HepG2 (cell line): ENCODE results near the gene CD302. TPM values are rescaled to one million over a fixed set of nuclear protein-coding genes. Genes with fewer than 3 reads are reported as not detected.
A peak's percentile ranks its signal among the peaks of the same experiment; 100 is the strongest.
"Not testable (repeated sequence)": the region's sequence is repeated elsewhere in the genome, so short reads cannot be mapped to it uniquely, and the experiment has no call there.

Experiments used
- ATAC-seq: fragments of 200-7000 bp; cut with Tn5 transposase; 3 replicates; pipeline ENCODE4 v1.9.1; 2020; ENCODE audit warnings: mild to moderate bottlenecking, moderate library complexity
- BruUV-seq: library from RNA; stranded (reverse); fragments of 400-500 nt; replicated peaks from 2 replicates; lab custom pipeline; 2021; lab: Mats Ljungman, UMichigan
- CTCF ChIA-PET: fragments of 300-600 bp; formaldehyde crosslinking; extraction: SDS; loops from one replicate; lab custom pipeline; 2021; ENCODE audit warnings: low total read pairs, inconsistent platforms, low intra/inter-chr PET ratio; lab: Yijun Ruan, JAX
- POLR2A ChIA-PET: fragments of 350-600 bp; sonication (Branson Sonifier 250); formaldehyde crosslinking; loops from one replicate; lab custom pipeline; 2020; ENCODE audit warnings: antibody characterized with exemption, inconsistent platforms; lab: Yijun Ruan, JAX
- DNase-seq: peaks from one replicate; pipeline ENCODE4 v3.0.0-alpha.2; 2015; ENCODE audit warnings: low spot score
- FAIRE-seq: peaks from 3 replicates; lab custom pipeline; 2011; peaks lifted over from hg19 to GRCh38; lab: Jason Lieb, UNC
- H2AFZ ChIP-seq: one replicate; pipeline ENCODE4 v1.6.1; 2011; ENCODE audit warnings: low read length, inconsistent platforms
- H3K27ac ChIP-seq: fragments of 300-600 bp; 3 replicates; pipeline ENCODE4 v1.8.0; 2011; ENCODE audit warnings: mixed run types, mild to moderate bottlenecking, mixed read lengths, low read length, inconsistent platforms; ENCODE audit not compliant: insufficient read depth; ENCODE audit errors: extremely low read length
- H3K27me3 ChIP-seq, 2 experiments: fragments of 200-600 bp in 1 of 2; 2 replicates in 1 of 2; 3 replicates in 1 of 2; pipeline versions ENCODE4 v1.6.0 to v1.8.0; 2011; ENCODE audit warnings: low read length in 2 of 2, mild to moderate bottlenecking in 2 of 2, moderate library complexity in 2 of 2, inconsistent platforms in 1 of 2; ENCODE audit not compliant: insufficient read depth in 2 of 2, control insufficient read depth in 1 of 2
- H3K36me3 ChIP-seq, 2 experiments: fragments of 200-600 bp in 1 of 2; replicated peaks in 1 of 2; 2 replicates in 1 of 2; 3 replicates in 1 of 2; pipeline versions ENCODE4 v1.5.1 to v1.8.0; 2011; ENCODE audit warnings: low read length in 2 of 2, inconsistent platforms in 1 of 2; ENCODE audit not compliant: insufficient read depth in 2 of 2, control insufficient read depth in 1 of 2
- H3K4me1 ChIP-seq: 2 replicates; pipeline ENCODE4 v1.5.1; 2012; ENCODE audit warnings: low read length, inconsistent platforms; ENCODE audit not compliant: insufficient read depth
- H3K4me2 ChIP-seq: 2 replicates; pipeline ENCODE4 v1.6.0; 2011; ENCODE audit warnings: low read depth, low read length, inconsistent platforms
- H3K4me3 ChIP-seq, 3 experiments: fragments of 200-600 bp in 1 of 3; sonication (generic), shearing (Covaris generic) in 1 of 3; replicated peaks in 1 of 3; 2 replicates each; pipeline ENCODE4 v1.5.1; 2011 to 2016; ENCODE audit warnings: low read length in 3 of 3, inconsistent platforms in 2 of 3, low read depth in 2 of 3, mild to moderate bottlenecking in 2 of 3, control low read depth in 1 of 3, mixed read lengths in 1 of 3; ENCODE audit not compliant: insufficient read depth in 1 of 3
- H3K79me2 ChIP-seq: one replicate; pipeline ENCODE4 v1.6.1; 2011; ENCODE audit warnings: low read length, inconsistent platforms; ENCODE audit not compliant: insufficient read depth
- H3K9ac ChIP-seq: 2 replicates; pipeline ENCODE4 v1.6.0; 2011; ENCODE audit warnings: mild to moderate bottlenecking, low read depth, low read length, inconsistent platforms; ENCODE audit not compliant: insufficient read depth
- H3K9me3 ChIP-seq: 2 replicates; pipeline ENCODE4 v1.5.1; 2012; ENCODE audit warnings: mild to moderate bottlenecking, low read length
- H4K20me1 ChIP-seq: 2 replicates; pipeline ENCODE4 v1.6.0; 2011; ENCODE audit warnings: inconsistent platforms, mild to moderate bottlenecking, low read length, moderate library complexity; ENCODE audit not compliant: insufficient read depth
- ARID4A ChIP-seq: sonication (generic); formaldehyde crosslinking; IDR thresholded peaks from 2 replicates; pipeline ENCODE4 v1.5.0; 2020; ENCODE audit warnings: mild to moderate bottlenecking, missing genetic modification reagents, borderline replicate concordance
- CHCHD3 ChIP-seq: sonication (generic); formaldehyde crosslinking; IDR thresholded peaks from 2 replicates; pipeline ENCODE4 v1.8.0; 2022; ENCODE audit warnings: mild to moderate bottlenecking, missing genetic modification reagents, moderate library complexity
- HNF4G ChIP-seq, 2 experiments: sonication (generic) in 1 of 2; formaldehyde crosslinking in 1 of 2; IDR thresholded peaks; 2 replicates each; pipeline versions ENCODE4 v1.4.0 to v1.6.1; 2011 to 2020; ENCODE audit warnings: borderline replicate concordance in 2 of 2, low read depth in 2 of 2, mild to moderate bottlenecking in 2 of 2, low read length in 1 of 2, missing genetic modification reagents in 1 of 2, moderate library complexity in 1 of 2
- MLLT10 ChIP-seq: sonication (generic); formaldehyde crosslinking; IDR thresholded peaks from 2 replicates; pipeline ENCODE4 v1.4.0; 2020; ENCODE audit warnings: missing genetic modification reagents
- MZF1 ChIP-seq: sonication (generic); formaldehyde crosslinking; IDR thresholded peaks from 2 replicates; pipeline ENCODE4 v1.8.1; 2023; ENCODE audit warnings: mild to moderate bottlenecking, missing genetic modification reagents, borderline replicate concordance
- SNRNP70 ChIP-seq: fragments of 200-400 bp; formaldehyde crosslinking; IDR thresholded peaks from 2 replicates; pipeline ENCODE4 v1.6.1; 2017; ENCODE audit warnings: mild to moderate bottlenecking, low read depth, low read length, moderate library complexity
- WIZ ChIP-seq: sonication (generic); formaldehyde crosslinking; IDR thresholded peaks from 2 replicates; pipeline ENCODE4 v1.5.1; 2020; ENCODE audit warnings: mild to moderate bottlenecking, missing genetic modification reagents
- ZBTB26 ChIP-seq: IDR thresholded peaks from 2 replicates; pipeline ENCODE4 v1.6.1; 2016; ENCODE audit warnings: missing compliant biosample characterization, missing genetic modification reagents, borderline replicate concordance
- ZNF552 ChIP-seq: sonication (generic); formaldehyde crosslinking; IDR thresholded peaks from 2 replicates; pipeline ENCODE4 v1.9.0; 2022; ENCODE audit warnings: missing genetic modification reagents, mild to moderate bottlenecking, borderline replicate concordance
- ZNF574 ChIP-seq: sonication (generic); formaldehyde crosslinking; IDR thresholded peaks from 2 replicates; pipeline ENCODE4 v1.4.0; 2020; ENCODE audit warnings: missing genetic modification reagents
- whole genome bisulfite sequencing: methylation state at CpG from one replicate; pipeline ENCODE4 v1.1.6; 2017; ENCODE audit warnings: low lambda C conversion rate; 5-methylcytosine and 5-hydroxymethylcytosine counted together
- in situ Hi-C: cut with HindIII; loops from 2 replicates; pipeline ENCODE4 v1.10.0; 2017; ENCODE audit warnings: low pct_unique_long_range_greater_than_20kb; ENCODE audit not compliant: extremely low pct_ligation_motif_present
- intact Hi-C: fragments of 100-400 bp; cut with micrococcal nuclease; formaldehyde crosslinking; loops from one replicate; pipeline ENCODE4 v1.10.0; 2022; ENCODE audit not compliant: unreplicated experiment
- polyA plus RNA-seq, 8 experiments: library from polyadenylated mRNA; depleted of rRNA in 3 of 8; stranded (reverse) in 7 of 8; unstranded in 1 of 8; fragments of >200 nt; fragmentation: Illumina TruSeq in 4 of 8; extraction: Trizol in 4 of 8; gene quantifications; 2 replicates each; pipeline versions ENCODE4 v1.2.1 to v1.2.3, GENCODE V29; 2011 to 2016; ENCODE audit warnings: low read depth in 4 of 8, missing spikeins in 1 of 8, mixed read lengths in 1 of 8; ENCODE audit not compliant: insufficient read depth in 1 of 8
- total RNA-seq, 5 experiments: library from RNA; depleted of rRNA; stranded (reverse); fragments of >200 nt; fragmentation: Illumina TruSeq; extraction: Trizol; gene quantifications; 2 replicates each; pipeline ENCODE4 v1.2.3, GENCODE V29; 2016; ENCODE audit warnings: low read depth in 1 of 5
- TF ChIP-seq, protein P1 (sequence below): sonication (generic); formaldehyde crosslinking; IDR thresholded peaks from 2 replicates; pipeline ENCODE4 v1.9.0; 2022; ENCODE audit warnings: low read depth, missing genetic modification reagents

Gene CD302
- total and polyA plus RNA-seq, 2 of the 13 experiments (the other 11 are each of a cell fraction or from before 2014, with no cell fraction given) = 8.0 to 15.6 TPM

DNA sequence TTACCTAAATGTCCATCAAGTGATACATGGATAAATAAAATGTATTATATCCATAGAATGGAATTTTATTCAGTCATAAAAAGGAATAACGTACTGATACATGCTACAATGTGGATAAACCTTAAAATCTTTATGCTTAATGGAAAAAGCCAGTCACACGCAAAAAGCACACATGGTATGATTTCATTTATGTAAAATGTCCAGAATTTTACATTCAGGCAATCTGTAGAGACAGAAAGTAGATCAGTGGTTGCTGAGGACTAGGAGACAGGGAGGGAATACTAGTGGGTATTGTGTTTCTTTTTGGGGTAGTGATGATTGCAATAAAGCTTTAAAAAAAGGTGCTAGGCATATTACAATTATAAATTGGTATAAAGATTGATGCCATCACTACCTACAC lies 30.7 kb upstream of the CD302 start (continued):
- TF ChIP-seq, protein P1, sequence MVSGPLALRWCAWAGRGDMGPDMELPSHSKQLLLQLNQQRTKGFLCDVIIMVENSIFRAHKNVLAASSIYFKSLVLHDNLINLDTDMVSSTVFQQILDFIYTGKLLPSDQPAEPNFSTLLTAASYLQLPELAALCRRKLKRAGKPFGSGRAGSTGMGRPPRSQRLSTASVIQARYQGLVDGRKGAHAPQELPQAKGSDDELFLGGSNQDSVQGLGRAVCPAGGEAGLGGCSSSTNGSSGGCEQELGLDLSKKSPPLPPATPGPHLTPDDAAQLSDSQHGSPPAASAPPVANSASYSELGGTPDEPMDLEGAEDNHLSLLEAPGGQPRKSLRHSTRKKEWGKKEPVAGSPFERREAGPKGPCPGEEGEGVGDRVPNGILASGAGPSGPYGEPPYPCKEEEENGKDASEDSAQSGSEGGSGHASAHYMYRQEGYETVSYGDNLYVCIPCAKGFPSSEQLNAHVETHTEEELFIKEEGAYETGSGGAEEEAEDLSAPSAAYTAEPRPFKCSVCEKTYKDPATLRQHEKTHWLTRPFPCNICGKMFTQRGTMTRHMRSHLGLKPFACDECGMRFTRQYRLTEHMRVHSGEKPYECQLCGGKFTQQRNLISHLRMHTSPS (CRISPR knock-in tag) = no peak
- TF ChIP-seq CHCHD3 (CRISPR knock-in tag) (no peak), MZF1 (CRISPR knock-in tag) (no peak), SNRNP70 (no peak), MLLT10 (CRISPR knock-in tag) (no peak), WIZ (CRISPR knock-in tag) (no peak)

DNA sequence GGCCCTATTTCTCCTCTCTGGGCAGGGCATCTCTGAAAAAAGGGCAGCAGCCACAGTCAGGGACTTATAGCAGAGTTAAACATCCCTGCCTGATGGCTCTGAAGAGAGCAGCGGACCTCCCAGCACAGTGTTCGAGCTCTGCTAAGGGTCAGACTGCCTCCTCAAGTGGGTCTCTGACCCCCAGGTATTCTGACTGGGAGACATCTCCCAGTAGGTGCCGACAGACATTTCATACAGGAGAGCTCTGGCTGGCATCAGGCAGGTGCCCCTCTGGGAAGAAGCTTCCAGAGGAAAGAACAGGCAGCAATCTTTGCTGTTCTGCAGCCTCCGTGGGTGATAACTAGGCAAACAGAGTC lies 24.4 kb upstream of the CD302 start:
- H3K36me3 ChIP-seq; FAIRE-seq; BruUV-seq; CTCF ChIA-PET; DNase-seq; H4K20me1 ChIP-seq; H3K27ac ChIP-seq; H3K9me3 ChIP-seq; in situ Hi-C loops; H3K79me2 ChIP-seq; H3K27me3 ChIP-seq; H3K9ac ChIP-seq; TF ChIP-seq HNF4G (IDR thresholded peaks at IDR 0.05; ENCODE audit: borderline replicate concordance, low read depth, low read length): not testable (repeated sequence)
- peak; percentile 13; the same call in 2 of the 3 replicates for ATAC-seq
- H3K4me3 ChIP-seq = peak overlapping the region; percentile 54 to 66 (median 56); a peak in 5 of 6 replicates
- H3K4me1 ChIP-seq = peaks cover 14% of the 10 kb centered on the region
- 32% methylated on average over 4 of the region's 4 CpGs for WGBS
- POLR2A ChIA-PET = interaction anchor here (1.2 kb wide), 1 partner anchor 84 kb away, joined by 3 read pairs; no protein-coding TSS in a partner anchor
- intact Hi-C loops = loop anchor here (1.0 kb wide), 1 partner anchor 84 kb away; no protein-coding TSS in a partner anchor
- H3K4me2 ChIP-seq = peak overlapping the region; percentile 89
- peak overlapping the region; percentile 66 for H2AFZ ChIP-seq
- TF ChIP-seq ZBTB26 (CRISPR knock-in tag) = 0 out of 2 replicates have a peak, but pooled peaks have one; percentile 42
- peak; percentile 32; the same call in 1 of the 2 replicates for TF ChIP-seq HNF4G (CRISPR knock-in tag; IDR thresholded peaks at IDR 0.05; ENCODE audit: borderline replicate concordance, low read depth)
- TF ChIP-seq ARID4A (CRISPR knock-in tag) = 0 out of 2 replicates have a peak, but pooled peaks have one; percentile 7
- 0 out of 2 replicates have a peak, but pooled peaks have one; percentile 6 for TF ChIP-seq ZNF574 (CRISPR knock-in tag)
- TF ChIP-seq ZNF552 (CRISPR knock-in tag) = 0 out of 2 replicates have a peak, but pooled peaks have one; percentile 3
